Stimulated activated CD4-positive, alpha-beta T cell treated with anti-CD3 and anti-CD28 coated beads, Interleukin-4, amount 100 ng/mL, for 1 hour (primary cell): ENCODE data around the gene PDE5A.
A peak's percentile ranks its signal among the peaks of the same experiment; 100 is the strongest.
"Not testable (repeated sequence)": the region's sequence is repeated elsewhere in the genome, so short reads cannot be mapped to it uniquely, and the experiment has no call there.

Experiments
- DNase-seq: peaks from one replicate; pipeline ENCODE4 v3.0.0-alpha.2; 2020

The PDE5A gene

DNA sequence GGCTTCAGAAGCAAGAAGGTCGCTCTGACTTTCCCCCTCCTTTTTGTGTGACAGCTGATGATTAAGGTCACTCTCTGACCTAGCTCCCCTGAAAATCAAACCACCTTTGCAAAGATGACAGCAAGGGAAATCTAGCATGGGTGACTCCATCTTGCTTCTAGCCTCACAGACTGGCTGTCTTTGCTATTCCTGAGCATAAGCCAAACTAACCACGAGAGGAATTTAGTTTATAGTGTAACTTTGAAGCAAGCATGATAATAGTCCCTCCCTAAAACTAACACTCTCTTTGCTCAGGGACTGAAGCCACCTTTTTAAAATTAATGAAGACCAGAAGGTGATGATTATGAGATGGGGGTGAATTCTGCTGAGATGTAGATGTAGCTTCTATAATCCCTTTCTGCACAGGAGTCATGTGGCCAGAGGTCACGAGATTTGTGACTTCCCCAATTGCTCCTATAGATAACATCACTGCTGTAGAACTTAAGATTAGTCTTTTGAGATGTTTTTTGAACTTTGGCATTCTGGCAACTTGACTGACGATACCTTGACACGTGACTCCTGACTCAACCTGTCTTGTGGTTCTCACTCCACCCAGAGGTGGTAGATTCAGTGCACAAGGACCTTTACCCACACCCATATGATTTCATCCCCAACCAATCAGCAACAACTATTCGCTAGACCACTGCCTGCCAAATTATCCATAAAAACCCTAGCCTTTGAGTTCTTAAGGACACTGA is 14.9 kb upstream of the PDE5A start:
- DNase-seq: no peak

DNA sequence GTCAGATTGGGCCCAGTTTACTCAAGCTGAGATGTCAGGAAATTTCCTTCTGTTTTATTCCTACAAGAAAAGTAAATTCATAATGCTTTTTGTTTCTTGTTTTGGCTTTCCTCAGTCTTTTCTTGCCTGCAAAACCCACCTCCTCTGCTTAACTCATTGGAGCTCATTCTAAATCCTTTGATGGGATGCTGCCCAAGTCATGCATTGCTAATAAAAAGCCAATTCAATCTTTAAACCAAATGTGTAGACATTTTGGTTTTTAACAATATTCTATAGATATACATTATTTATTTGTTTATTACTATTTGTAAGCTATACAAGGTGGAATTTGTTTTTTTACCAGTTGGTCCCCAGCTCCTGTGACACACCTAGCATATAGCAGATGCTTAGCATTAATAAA is 13.2 kb upstream of the PDE5A start:
- DNase-seq: no peak

DNA sequence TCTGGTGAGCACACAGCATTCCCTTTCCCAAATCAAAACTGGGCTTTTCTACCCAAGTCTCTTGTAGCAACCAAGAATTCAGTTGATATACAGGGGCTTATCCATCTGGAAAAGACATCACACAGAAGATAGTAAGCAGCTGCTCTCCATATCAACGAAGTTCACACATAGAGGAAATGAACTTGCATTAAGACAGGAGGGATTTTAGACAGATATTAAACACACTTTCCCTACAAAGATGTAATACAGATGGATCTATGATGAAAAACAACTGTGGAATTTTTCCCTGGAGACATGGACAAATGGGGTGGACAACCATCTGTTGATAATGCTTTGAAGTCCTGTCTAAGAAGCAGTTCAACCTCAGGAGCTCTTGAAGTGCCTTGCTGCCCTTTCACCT is 9.8 kb upstream of the PDE5A start:
- no peak for DNase-seq

DNA sequence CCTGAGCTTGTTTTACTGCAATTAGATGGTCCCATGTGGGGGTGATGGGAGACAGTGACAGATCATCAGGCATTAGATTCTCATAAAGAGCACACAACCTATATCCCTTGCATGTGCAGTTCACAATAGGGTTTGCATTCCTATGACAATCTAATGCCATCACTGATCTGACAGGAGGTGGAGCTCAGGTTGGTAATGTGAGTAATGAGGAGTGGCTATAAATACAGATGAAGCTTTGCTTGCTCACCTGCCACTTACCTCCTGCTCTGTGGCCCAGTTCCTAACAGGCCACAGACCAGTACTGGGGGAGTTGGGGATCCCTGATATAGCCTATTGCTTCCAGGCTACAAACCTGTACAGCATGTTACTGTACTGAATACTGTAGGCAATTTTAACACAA is 8.2 kb upstream of the PDE5A start:
- DNase-seq: not testable (repeated sequence)

DNA sequence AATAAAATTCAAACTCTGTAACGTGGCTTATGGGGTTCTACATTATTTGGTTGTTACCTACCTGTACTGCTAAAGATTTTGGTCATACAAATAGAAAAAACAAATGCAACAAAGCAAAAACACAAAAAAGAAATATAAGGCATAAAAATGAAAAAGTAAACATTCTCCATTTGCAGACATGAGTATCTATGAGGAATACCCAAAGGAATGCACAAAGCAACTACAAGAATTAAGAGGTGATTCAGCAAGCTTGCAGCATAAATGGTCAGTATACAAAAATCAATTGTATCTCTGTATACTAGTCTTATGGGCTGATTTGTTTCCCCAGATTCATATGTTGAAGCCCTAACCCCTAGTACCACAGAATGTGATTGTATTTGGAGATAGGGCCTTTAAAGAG is 3.6 kb upstream of the PDE5A start:
- no peak for DNase-seq

DNA sequence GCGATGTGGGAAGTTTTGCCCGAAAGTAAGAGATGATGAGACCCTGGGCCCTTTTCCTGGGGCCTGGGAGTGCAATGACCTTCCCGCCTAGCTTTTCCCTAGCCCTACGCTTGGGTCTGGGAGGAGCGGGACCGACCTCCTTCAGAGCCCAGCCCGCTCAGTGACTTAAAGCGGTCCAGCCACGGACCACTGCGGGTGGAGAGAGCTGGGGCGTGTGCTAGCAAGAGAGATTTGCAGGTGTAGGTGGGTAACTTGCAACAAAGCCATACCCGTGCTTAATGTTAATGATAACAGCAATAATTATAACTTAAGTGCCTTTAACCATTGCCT is 503 bp upstream of the PDE5A start:
- no peak for DNase-seq

DNA sequence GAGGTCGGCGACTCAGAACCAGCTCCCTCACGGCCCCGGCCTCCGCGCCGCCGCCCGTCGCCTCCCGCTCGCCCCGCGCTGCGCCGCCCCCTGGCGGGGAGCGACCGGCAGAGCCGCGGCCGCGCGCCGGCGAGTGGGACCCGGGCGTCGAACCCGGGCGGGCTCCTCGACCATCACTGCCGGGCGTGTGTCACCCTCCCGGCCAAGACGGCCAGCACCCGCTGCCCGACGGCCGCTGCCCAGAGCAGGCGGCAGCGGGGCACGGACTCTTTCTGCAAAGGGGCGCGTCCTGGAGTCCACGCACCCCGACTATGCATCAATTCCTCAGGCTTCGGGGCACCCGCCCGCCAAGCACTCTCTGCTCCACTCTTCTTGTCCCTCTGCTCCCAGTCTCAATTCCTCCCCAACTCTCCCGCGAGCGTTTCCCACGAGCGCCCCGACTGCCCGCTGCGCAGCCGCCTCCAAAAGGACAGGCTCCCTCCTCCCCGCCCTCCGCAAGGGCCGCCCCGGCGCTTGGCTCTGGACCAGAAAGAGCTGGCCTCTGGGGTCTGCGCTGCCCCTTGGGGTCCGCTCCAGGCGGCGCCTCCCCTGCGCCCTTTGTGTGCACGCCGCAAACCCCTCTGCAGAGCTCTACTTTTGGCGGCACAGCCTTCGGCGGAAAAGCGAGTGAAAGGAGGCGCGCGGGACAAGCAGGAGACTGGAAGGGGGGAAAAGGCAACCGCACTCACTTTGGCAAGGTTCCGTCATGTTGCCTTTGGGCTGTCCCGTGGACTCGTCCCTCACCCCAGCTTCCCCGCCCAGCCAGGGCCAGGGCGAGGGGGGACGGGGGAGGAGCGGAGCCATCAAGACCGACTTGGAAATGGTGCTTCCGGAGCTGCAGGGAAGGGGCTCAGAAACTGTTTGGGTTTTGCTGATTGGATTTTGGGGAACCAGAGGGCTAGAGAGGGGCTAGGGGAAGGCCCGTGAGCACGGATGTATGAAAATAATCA is 1.0 kb downstream of the PDE5A start:
- peak; percentile 64 for DNase-seq

DNA sequence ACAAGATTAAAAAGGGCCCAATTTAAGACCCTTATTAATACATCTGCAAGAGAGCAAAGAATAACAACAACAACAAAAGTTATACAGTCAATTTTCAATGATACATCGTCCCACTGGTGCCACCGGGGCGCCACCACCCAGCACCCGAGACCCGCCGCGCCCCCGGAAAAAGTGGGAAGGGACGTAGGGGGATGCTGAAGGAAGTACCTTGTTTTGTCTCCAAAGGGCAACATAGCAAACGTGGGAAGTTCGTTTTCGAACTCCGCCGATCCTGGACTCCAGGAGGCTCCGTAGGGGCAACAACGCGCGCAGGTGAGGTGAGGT is 1.7 kb downstream of the PDE5A start:
- DNase-seq: no peak

DNA sequence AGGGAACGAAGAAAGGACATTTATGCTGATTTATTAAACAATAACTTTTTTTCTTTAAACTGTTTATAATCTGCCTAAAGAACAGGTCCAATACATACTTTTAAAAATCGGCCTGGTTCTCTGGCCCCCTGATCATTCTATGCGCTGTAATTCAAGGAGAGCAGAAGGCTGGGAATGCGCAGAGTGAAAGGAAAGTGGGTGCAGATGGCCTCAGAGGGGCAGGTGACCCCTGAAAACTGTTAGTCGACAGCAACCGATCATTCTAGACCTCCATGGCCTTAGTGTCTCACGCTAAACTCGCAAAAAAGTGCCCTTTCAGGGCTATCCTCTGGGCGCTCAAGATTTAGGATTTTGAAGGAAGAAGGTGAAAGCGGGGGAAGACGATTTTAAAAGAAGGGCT is 2.2 kb downstream of the PDE5A start:
- no peak for DNase-seq

DNA sequence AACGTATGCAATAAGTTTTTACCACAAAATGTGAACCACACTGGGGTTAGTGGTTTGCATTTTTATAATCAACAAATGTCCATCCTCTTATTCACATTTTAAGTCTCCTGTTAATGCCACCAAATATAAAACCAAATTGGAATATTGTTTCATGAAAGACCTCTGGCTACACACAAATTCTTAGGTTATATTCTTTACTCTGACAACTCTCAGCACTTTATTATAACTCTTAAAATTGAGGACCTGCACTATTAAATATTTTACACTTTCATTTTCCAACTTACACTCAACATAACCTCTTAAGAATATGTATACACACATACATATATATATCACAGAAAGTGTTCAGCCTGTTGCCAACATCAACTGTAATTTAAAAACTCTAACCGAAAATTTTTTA is 2.8 kb downstream of the PDE5A start:
- no peak for DNase-seq

DNA sequence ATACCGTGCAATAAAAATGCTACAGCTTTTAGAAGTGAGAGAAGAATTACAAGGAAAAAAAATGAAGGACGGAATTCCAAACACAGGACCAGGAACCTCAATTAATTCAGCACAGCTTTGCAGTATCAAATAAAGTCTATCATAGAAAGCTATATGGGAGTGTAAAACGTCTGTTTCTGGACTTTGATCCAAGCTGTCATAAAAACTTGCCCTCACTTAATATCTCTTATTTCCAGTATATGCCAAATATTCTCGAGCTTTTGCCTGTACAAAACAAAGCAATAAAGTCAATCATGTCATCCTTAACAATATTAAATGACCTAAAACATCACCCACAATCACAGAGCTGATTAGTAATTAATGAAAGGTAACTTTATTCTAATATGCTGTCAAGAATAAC is 4.2 kb downstream of the PDE5A start:
- DNase-seq: no peak

DNA sequence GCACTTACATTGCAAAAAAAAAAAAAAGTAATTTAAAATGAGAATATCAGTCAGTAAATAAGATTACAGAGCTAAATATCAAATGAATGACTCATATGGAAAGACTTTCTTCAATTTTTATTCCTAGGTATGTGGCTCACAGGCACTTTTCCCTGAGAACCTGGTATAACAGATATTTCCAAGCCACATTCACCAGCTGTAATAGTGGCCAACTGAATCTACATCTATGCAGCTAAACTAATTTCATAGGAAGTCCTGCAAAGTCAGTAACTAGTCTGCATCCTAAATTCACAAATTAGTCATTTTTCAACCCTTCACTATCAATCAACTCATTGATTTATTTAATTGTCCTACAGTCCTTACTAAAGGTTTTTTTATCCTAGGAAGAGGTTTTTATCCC is 5.6 kb downstream of the PDE5A start:
- no peak for DNase-seq

DNA sequence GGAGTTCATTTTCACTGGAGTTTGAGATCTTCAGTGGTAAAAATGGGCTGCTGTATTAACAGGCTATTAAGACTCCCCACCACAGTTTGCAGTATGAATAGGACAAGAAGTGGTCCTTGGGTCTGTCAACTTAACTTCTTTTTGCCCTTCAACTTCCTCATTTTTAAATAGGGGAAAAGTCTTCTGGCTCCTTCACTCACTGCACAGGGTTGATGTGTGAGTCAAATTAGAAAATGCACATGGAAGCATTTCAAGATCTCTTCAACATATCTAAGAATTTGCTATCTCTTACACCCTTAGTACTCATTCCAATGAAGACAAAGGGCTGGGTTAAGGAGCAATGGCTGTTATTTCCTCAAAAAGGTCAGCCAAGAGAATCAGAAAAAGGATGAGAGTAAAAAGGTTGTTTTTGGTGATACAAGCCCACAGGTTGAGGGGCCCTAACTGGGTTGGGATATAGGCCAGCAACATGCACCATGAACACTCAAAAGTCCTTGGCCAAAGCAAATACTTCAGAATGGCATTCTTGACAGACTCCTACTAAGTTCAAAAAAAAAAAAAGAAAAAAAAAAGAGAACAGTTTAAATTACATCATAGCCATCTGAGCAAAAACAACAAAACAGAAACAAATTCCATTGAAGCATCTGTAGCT is 13.4 kb downstream of the PDE5A start:
- DNase-seq: no peak

DNA sequence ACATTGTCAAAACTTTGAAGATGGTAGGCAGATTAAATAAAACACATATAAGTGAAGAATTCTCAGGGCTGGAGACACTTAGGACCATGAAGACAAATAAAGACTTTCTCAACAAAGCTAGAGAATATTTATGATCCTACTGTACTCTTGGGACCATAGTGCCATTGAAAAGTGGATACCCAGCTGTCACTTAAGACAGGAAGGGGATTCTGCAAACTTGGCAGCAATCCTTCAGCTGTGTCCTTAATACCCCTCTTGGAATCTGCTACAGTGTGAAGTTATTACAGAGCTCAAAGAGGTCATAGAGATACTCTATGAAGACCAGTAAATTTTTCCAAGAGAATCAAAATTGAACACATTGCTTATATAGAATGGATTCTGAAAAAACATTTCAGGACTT is 24.3 kb downstream of the PDE5A start:
- DNase-seq: no peak

DNA sequence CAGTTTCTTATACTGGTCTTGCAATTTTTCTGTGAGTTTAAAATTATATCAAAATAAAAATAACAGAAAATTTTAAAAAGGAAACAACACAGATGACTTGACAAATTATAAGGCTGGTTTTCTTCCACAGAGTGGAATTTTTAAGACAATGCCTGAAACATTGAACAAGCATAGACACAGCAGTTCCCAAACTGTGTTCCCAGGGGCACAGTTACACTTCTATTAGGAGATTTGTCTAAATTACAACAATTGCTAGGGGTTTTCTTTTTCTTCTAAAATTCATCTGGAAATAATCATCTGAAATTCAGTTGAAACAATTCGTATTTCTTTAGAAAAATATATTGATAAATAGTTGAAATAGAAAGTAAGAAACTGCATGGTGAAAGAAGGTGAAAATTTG is 26.2 kb downstream of the PDE5A start:
- no peak for DNase-seq

DNA sequence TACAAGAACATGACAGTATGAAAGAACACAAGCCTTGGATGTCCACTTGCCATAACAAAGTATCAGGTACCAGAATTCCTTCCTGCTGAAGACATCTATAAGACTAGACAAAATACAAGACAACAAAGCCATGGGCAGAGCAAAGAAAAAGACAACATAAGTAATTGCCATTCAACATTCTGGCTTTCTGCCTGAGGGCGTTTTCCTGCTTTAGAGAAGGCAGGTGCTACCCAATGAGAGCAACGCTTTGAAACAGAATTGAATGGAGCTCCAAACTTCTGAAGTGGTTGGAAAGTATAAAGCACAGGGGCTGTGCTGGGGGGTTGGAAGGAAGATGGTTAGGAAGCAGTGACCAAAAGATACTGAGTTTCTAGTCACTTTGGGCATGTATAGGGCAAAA is 30.1 kb downstream of the PDE5A start:
- no peak for DNase-seq

DNA sequence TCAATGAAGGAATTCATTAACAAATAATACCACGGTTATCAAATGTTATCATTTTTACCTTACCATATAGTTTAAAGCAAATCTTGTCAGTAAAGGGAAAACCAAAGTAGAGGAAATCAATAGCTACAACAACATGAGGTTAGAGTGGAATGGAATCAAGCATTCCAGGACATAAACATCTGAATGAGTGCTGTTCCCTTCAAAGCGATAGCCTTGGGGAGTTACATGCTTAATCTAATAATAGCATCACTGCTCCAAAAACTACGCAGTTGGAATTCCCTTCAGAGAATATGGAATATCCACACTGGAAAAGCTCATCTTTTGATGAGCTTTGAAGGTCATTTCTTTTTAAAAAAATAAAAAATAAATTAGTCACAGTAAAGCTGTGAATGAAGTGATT is 31.2 kb downstream of the PDE5A start:
- DNase-seq: no peak

DNA sequence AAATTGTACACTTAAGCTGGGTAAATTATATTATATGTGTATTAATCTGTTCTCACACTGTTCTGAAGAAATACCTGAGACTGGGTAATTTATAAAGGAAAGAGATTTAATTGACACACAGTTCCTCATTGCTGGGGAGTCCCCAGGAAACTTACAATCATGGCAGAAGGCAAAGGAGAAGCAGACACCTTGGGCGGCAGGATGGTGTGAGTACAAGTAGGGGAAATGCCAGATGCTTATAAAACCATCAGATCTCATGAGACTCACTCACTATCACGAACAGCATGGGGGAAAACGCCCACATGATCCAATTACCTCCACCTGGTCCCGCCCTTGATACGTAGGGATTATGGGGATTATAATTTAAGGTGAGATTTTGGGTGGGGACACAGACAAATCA is 34.9 kb downstream of the PDE5A start:
- DNase-seq: no peak

DNA sequence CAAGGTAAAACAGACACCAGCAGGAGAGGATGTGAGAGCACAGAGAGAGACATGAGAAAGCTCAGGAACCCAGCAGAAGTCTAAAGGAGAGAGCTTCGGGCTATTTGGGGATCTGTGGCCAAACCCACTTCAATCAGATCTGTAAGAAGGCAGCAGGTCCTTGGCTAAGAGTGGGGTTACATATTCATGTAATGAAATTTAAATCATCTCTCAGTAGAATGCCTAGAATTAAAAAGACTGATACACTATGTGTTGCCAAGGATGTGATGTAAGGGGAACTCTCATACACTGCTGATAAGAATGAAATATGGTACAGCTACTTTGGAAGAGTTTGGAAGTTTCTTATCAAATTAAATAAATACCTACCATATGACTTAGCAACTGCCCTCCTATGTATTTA is 35.8 kb downstream of the PDE5A start:
- no peak for DNase-seq

DNA sequence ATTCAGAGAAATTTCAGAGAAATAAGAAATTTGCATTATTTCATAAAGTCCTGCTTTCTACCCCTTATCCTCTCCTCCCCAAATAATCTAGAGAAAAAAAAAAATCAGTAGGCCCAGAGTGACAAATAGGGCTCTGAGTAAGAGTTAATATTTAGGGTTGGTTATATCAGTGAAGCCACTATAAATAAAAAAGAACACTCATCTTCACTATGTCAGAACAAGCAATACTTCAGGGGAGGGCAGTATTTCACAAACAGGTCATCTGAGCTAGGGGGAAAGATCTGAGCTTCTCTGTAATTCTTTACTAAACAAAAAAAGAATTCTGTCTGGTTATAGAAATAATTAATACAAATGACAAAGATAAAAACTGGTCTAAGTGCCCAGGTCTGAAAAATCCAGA is 39.4 kb downstream of the PDE5A start:
- no peak for DNase-seq

DNA sequence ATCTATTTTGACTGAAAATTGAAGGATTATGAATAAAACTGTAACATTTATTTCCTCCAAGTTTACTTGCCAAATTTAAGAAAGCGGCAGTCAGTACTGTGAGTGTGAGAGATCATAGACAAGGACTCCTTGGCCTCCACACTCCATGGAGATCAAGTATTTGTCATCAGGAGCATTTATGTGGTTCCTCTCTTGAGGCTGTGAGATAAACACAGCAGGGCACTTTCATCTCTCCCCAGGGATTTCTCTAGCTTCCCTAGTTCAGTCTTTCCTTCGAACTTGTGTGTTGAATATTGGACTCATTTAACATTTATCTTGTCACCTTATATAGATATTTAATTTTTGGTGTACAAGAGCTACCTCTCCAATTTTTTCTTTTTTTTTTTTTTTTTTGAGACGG is 40.8 kb downstream of the PDE5A start:
- no peak for DNase-seq

DNA sequence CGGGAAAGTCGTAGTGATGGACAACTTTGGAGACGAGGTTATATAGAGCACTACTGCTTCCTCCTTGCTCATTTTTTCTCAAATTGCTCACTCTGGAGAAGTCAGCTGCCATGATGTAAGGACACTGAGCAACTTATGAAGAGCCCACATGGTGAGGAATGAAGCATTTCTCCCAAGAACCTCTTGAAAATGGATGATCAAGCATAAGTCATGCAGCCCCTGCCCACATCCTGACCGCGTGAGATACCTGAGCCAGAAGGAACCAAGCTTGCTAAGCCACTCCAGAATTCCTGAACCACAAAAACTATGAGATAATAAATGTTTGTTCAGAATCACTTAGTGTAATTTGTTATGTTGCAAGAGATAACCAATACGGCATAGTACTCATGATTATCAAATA is 42.8 kb downstream of the PDE5A start:
- no peak for DNase-seq

DNA sequence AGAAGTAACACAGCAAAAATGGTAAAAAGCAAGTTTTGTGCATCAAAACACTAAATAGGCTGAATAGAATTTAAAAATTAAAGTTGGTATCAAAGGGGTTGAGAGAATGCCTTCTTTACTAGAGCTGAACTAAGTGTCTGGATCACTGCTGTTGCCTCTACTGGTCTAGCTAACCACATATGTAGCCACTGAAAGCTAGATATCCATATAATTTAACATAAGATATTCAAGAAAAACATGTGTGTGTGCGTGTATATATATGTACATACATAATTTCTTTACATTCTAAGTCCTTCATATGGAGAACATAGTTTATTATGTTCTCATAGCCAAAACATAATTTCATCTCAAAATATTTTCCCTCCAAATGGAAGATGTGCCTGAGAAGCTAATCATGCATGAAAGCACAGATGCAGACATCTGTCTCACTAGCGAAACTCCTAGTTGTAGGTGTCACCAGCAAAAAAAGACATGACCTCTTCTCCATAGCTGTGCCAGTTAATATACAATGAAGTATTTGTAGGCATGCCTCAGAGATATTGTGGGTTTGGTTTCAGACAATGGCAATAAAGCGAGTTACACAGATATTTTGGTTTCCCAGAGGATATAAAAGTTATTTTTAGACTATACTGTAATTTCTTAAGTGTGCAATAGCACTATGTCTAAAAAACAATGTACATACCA is 47.3 kb downstream of the PDE5A start:
- DNase-seq: no peak

DNA sequence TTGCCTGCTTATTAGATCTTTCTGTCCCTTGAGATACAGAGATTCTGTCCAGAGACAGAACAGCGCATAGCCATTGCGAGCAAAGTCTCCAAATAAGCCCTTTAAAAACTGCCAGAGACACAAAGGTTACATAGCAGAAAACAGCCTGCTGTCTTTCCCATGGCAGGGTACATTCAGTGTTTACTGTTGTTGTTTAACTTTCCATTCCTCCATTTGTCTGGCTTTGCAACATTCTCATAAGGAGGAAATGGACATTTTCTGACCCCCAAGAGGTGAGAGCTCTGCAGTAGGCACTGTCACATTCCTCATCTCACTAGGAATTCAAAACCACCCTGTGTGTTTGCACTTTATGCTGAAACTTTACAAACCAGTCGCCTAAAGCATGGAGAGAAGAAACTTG is 48.3 kb downstream of the PDE5A start:
- no peak for DNase-seq
